Rectal smooth muscle tissue (tissue), 1 donor: ENCODE results near the gene LSR.

Experiments
- H3K27ac ChIP-seq: one replicate; pipeline ENCODE4 v1.7.0; 2013; ENCODE audit warnings: low read depth, low read length, inconsistent platforms
- H3K27me3 ChIP-seq: one replicate; pipeline ENCODE4 v1.7.0; 2013; ENCODE audit warnings: low read length; ENCODE audit not compliant: control insufficient read depth, insufficient read depth
- H3K36me3 ChIP-seq: one replicate; pipeline ENCODE4 v1.7.0; 2013; ENCODE audit warnings: low read length; ENCODE audit not compliant: control insufficient read depth, insufficient read depth
- H3K4me1 ChIP-seq: one replicate; pipeline ENCODE4 v1.7.0; 2013; ENCODE audit warnings: low read length; ENCODE audit not compliant: control insufficient read depth, insufficient read depth
- H3K4me3 ChIP-seq: one replicate; pipeline ENCODE4 v1.7.0; 2013; ENCODE audit warnings: low read length
- H3K9ac ChIP-seq: one replicate; pipeline ENCODE4 v1.7.0; 2013; ENCODE audit warnings: low read length

LSR gene

DNA sequence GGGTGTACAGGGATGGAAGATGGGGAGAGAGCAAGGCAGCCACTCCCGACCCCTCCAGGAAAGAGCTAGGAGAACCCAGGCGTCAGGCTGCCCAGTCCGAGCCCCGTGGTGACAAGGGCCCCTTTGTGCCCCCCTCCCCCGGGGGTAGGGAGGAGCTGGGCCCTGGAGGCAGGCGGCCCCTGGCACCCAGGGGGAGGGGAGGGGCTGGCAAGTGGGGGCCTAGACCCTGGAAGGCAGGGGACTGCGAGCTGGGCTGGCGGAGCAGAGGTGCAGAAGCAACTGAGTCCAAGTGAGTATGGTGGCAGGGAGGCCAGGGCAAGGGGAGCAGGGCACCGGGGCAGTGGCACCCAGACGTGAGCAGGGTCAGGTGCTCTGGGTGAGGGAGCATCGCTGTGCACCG, 43.1 kb downstream of the LSR start, which contains the start of gene MAG:
Gene MAG, plus strand, starts transcription at position 246 of the 400 bp plus-strand sequence. CDS start 3,248 bp downstream, outside the sequence.
- peaks cover 4% of the 10 kb centered on the region for H3K27me3 ChIP-seq

DNA sequence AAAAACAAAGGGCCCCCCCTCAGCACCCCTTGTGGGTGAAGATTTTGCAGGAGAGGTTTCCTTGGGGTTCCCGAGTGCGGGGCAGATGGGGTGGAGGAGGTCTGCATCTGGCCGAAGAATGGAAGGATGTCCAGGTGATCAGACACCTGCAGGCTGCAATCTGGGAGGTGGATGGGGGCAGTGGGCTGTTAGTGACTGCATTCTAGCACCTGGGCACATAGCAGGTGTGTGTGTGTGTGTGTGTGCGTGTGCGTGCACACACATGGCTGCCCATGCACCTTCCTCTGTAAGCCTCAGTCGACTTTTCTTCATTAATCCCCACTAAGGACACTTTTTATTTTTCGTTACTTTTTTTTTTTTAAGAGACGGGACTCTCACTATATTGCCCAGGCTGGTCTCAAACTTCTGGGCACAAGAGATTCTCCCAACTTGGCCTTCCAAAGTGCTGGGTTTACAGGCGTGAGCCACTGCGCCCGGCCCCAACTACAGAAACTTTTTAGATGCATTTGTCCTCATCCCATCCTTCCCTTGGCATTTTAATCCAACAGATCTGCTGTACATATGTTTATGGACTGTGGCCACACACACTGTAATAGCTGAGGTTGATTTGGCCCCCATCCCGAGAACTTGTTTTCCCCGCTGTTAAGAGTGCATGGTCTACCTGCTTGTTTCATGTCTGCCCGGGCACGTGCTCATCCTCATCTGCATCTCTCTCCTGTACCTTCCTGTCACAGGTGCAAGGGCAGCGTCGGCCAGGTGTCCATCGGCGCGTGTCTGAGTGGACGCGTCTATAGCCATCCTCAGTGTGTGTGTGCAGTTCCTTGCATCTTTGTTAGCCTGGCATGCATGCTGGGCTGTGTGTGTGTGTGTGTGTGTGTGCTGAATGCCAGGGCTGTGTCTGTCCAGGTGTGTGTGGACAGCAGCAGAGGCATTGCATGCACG, 43.9 kb downstream of the LSR start:
- Histone ChIP-seq H3K9ac (no peak overlapping the region), H3K4me3 (no peak overlapping the region), H3K27me3 (peaks cover 6% of the 10 kb centered on the region), H3K27ac (no peak overlapping the region), H3K4me1 (no peaks in the 10 kb centered on the region), H3K36me3 (no peaks in the 10 kb centered on the region)

More for the DNA sequence above, 43.1 kb downstream of the LSR start, which contains the start of gene MAG:
- Histone ChIP-seq H3K4me1 (no peaks in the 10 kb centered on the region), H3K9ac (no peak within 1 kb of the TSS), H3K36me3 (no peaks in the 10 kb centered on the region), H3K4me3 (no peak within 1 kb of the TSS), H3K27ac (no peak within 1 kb of the TSS)

DNA sequence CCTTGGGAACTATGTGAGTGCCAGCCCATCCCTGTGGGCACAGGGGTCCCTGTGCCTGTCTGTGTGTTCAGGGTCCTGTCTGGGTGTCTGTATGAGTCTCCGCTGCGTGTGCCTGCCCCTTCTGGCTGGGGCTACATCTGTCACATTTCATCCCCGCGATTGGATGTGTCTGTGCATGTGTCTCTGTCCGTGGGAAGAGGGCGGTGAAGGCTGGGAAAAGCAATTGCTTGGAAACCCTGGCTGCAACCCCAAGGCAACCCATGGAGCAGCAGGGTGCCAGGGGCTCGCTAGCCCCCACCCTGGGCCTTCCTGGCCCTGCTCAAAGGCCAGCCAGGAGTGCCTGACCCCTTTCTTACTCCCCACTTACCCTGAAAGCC, 44.5 kb downstream of the LSR start:
- Histone ChIP-seq H3K36me3 (no peaks in the 10 kb centered on the region), H3K4me1 (no peaks in the 10 kb centered on the region), H3K27me3 (peaks cover 6% of the 10 kb centered on the region), H3K27ac (no peak overlapping the region), H3K9ac (no peak overlapping the region), H3K4me3 (no peak overlapping the region)

DNA sequence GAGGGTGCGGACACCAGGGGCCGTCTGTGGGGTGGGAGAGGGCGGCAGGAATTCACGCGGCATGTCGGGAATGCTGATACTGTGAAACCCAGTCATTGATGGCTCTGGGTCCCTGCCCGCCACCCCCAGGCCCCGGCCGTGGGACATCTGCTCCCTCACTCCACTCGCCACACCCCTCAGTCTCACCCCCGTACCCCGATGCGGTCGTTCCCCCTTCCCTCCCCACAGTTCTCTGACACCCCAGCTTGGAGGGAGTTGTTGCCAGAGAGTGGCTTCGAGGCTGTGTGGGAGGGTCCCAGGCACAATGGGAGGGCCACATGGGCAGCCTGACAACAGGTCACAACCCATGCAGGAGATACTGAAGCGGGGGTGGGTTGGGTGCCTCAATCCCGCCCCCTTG, 45.0 kb downstream of the LSR start:
- no peaks in the 10 kb centered on the region for H3K36me3 ChIP-seq
- peaks cover 6% of the 10 kb centered on the region for H3K27me3 ChIP-seq
- H3K9ac ChIP-seq, result no peak overlapping the region
- no peaks in the 10 kb centered on the region for H3K4me1 ChIP-seq
- H3K4me3 ChIP-seq, result no peak overlapping the region
- no peak overlapping the region for H3K27ac ChIP-seq

DNA sequence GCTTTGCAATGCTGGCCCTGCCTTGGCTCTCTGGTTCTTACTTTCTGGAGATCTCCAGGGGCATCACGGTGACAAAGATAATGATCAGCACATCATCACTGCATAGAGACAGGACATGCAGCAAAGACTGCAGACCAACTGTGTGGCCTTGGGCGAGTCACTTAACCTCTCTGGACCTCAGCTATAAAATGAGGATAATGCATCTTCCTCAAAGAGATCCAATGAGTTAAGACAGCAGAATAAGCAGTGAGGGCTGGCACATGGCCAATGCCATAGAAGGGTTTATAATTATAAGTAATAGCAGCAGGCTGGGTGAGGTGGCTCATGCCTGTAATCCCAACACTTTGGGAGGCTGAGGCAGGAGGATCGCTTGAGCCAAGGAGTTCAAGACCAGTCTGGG, 45.5 kb downstream of the LSR start:
- Histone ChIP-seq H3K36me3 (no peaks in the 10 kb centered on the region), H3K9ac (no peak overlapping the region), H3K4me3 (no peak overlapping the region), H3K27ac (no peak overlapping the region), H3K4me1 (no peaks in the 10 kb centered on the region), H3K27me3 (peaks cover 6% of the 10 kb centered on the region)

DNA sequence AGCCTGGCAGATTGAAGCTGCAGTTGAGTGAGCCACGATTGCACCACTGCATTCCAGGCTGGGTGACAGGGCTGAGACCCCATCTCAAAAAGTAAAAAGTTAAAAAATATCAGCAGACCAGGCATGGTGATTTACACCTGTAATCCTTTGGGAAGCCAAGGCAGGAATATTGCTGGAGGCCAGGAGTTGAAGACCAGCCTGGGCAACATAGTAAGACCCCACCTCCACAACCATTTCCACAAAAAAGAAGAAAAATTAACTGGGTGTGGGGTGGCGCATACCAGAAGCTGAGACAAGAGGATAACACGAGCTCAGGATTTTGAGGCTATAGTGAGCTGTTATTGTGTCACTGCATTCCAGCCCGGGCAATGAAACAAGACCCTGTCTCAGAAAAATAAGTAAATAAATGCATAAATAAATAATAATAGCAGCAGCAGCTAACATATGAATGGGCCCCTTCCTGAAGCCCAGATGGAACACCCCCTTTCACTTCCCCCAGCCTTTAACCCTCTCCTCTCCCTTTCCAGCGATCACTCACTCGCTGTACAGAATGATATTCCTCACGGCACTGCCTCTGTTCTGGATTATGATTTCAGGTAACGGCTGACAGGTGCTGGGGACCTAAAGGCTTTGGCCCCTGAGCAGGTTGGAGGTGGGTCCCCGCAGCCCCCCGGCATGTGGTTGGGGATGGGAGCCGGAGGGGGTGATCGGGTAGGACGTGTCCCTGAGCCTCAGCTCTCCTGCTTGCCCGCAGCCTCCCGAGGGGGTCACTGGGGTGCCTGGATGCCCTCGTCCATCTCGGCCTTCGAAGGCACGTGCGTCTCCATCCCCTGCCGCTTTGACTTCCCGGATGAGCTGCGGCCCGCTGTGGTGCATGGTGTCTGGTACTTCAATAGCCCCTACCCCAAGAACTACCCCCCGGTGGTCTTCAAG, 46.3 kb downstream of the LSR start:
- no peaks in the 10 kb centered on the region for H3K36me3 ChIP-seq
- no peak overlapping the region for H3K4me3 ChIP-seq
- H3K27ac ChIP-seq, result no peak overlapping the region
- H3K4me1 ChIP-seq, result no peaks in the 10 kb centered on the region
- peaks cover 6% of the 10 kb centered on the region for H3K27me3 ChIP-seq
- H3K9ac ChIP-seq, result no peak overlapping the region

DNA sequence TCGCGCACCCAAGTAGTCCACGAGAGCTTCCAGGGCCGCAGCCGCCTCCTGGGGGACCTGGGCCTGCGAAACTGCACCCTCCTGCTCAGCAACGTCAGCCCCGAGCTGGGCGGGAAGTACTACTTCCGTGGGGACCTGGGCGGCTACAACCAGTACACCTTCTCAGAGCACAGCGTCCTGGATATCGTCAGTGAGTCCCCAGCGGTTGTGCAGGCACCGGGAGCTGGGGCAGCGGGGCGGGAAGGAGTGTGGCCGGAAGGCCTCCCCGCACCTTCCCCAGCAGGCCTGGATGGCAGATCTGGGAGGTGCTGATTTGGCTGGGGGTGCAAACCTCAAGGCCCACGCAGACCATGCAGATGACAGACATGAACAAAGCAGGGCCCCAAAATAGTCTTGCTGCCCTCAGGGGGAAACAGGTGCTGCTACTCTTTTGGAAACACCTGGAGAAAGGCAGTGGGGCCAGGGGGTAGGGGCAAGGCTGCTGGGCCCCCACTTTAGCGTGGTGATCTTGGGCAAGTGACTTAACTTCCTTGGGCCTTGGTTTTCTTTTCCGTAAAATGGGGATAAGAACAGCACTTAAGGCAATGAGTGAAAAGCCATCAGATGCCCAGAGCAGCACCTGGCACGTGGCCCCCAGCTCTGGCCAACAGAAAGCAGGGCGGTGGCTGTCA, 47.1 kb downstream of the LSR start:
- H3K36me3 ChIP-seq, result no peaks in the 10 kb centered on the region
- no peak overlapping the region for H3K9ac ChIP-seq
- peaks cover 6% of the 10 kb centered on the region for H3K27me3 ChIP-seq
- no peak overlapping the region for H3K27ac ChIP-seq
- no peaks in the 10 kb centered on the region for H3K4me1 ChIP-seq
- no peak overlapping the region for H3K4me3 ChIP-seq

DNA sequence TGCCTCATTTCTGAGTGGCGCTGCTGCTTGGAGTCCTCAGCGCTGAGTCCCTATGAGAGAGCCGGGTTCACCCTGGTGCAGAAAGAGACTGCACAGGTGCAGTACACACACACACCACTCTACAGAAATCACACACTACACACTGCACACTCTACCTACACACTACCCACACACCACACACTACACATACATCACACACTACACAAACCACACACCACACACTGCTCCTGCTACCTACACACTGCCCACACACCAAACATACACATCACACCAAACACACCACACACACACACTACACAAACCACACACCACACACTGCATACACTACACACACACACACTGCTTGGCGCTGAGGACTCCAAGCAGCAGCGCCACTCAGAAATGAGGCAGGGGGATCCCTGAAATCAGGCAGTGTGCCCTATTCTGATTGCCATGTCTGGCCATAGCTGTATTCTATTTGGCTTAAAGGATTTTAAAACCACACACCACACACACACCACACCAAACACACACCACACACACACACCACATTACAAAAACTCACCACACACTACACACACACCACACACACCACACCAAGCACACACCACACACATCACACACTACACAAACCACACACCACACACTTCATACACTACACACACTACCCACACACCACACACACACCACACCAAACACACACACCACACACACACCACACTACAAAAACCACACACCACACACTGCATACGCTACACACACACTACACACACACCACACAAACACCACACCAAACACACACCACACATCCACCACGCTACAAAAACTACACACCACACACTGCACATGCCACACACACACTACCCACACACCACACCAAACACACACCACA, 48.1 kb downstream of the LSR start:
- Histone ChIP-seq H3K4me1 (no peaks in the 10 kb centered on the region), H3K4me3 (no peak overlapping the region), H3K27ac (no peak overlapping the region), H3K9ac (no peak overlapping the region), H3K36me3 (no peaks in the 10 kb centered on the region), H3K27me3 (peaks cover 2% of the 10 kb centered on the region)

DNA sequence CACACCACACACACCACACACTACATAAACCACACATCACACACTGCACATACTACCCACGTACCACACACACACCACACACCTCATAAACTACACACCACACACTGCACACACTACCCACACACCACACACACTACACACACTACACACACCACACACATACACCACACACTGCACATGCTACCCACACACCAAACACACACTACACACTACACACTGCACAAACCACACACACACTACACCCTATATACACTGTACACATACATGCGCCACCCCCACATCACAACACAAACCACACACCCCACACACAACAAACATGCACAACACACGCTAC, 48.7 kb downstream of the LSR start:
- no peak overlapping the region for H3K27ac ChIP-seq
- H3K4me3 ChIP-seq, result no peak overlapping the region
- H3K27me3 ChIP-seq, result peaks cover 2% of the 10 kb centered on the region
- no peaks in the 10 kb centered on the region for H3K4me1 ChIP-seq
- no peak overlapping the region for H3K9ac ChIP-seq
- H3K36me3 ChIP-seq, result no peaks in the 10 kb centered on the region

DNA sequence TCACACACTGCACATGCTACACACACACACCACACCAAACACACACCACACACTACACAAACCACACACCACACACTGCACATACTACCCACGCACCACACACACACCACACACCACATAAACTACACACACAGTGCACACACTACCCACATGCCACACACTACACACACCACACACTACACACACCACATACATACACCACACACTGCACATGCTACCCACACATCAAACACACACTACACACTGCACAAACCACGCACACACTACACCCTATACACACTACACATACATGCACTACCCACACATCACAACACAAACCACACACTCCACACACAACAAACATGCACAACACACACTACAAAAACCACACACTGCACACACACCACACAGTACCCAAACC, 49.1 kb downstream of the LSR start:
- H3K4me1 ChIP-seq, result no peaks in the 10 kb centered on the region
- H3K9ac ChIP-seq, result no peak overlapping the region
- H3K27ac ChIP-seq, result no peak overlapping the region
- H3K4me3 ChIP-seq, result no peak overlapping the region
- no peaks in the 10 kb centered on the region for H3K36me3 ChIP-seq
- H3K27me3 ChIP-seq, result peaks cover 2% of the 10 kb centered on the region

DNA sequence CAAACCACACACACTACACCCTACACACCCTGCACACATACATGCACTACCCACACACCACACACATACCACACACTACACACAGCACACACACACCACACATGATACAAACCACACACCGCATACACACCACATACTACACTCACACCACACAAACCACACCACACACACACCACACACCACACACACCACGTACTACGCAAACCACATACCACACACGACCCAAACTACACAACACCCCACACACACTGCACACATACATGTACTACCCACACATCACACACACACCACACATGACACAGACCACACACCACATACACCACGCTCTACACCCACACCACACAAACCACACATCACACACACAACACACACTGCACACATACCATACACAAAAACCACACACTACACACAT, 49.8 kb downstream of the LSR start:
- Histone ChIP-seq H3K27ac (no peak overlapping the region), H3K9ac (no peak overlapping the region), H3K27me3 (peaks cover 2% of the 10 kb centered on the region)

More for the DNA sequence above, 49.8 kb downstream of the LSR start:
- no peak overlapping the region for H3K4me3 ChIP-seq
- no peaks in the 10 kb centered on the region for H3K36me3 ChIP-seq
- H3K4me1 ChIP-seq, result no peaks in the 10 kb centered on the region
